ENCODE results near the gene MTUS2.

DNA sequence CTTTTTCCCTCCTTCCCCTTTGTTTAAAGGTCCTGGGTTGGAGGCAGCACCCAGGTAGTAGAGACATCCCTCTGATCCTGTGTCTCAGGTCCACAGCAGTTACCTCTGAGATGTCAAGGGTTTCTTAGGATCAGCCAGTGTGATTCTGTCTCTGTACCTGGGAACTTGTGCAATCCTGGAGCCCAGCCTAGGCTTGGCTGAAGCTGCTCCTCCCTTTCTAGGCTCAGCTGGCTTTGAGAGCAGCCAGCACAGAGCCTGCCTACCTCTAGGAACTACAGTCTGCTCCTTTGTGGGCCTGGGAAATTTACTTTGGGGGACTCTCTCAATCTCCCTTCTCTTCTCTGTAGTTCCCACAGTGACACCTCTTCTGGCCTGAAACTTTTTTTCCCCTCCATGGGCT lies 171.6 kb downstream of the MTUS2 start:
- TF ChIP-seq, protein P1, sequence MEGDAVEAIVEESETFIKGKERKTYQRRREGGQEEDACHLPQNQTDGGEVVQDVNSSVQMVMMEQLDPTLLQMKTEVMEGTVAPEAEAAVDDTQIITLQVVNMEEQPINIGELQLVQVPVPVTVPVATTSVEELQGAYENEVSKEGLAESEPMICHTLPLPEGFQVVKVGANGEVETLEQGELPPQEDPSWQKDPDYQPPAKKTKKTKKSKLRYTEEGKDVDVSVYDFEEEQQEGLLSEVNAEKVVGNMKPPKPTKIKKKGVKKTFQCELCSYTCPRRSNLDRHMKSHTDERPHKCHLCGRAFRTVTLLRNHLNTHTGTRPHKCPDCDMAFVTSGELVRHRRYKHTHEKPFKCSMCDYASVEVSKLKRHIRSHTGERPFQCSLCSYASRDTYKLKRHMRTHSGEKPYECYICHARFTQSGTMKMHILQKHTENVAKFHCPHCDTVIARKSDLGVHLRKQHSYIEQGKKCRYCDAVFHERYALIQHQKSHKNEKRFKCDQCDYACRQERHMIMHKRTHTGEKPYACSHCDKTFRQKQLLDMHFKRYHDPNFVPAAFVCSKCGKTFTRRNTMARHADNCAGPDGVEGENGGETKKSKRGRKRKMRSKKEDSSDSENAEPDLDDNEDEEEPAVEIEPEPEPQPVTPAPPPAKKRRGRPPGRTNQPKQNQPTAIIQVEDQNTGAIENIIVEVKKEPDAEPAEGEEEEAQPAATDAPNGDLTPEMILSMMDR (IDR thresholded peaks at IDR 0.05) = no peak
- no peak for TF ChIP-seq POLR2A (IDR thresholded peaks at IDR 0.05)

Measured in suprapubic skin (tissue), 3 donors.